ENCODE data around the gene ABCC4.
"Not testable (repeated sequence)": the region's sequence is repeated elsewhere in the genome, so short reads cannot be mapped to it uniquely, and the experiment has no call there.

Gene ABCC4

DNA sequence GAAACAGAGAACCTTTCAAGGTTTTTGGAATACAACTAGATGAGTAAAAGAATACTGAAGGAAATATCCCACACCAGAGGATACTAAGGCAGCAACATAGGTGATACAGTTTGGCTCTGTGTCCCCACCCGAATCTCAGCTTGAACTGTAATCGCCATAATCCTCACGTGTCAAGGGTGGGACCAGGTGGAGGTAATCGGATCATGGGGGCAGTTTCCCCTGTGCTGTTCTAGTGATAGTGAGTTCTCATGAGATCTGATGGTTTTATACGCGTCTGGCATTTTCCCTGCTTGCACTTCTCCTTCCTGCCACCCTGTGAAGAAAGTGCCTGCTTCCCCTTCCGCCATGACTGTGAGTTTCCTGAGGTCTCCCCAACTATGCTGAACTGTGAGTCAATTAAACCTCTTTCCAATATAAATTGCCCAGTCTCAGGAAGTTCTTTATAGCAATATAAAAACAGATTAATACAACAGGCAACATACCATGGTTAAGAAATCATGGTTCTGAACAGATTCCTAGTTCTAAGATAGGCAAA is 97.0 kb downstream of the ABCC4 start:
- DNase-seq (ENCODE audit: insufficient read length, low spot score): no peak
- no peak for FAIRE-seq

DNA sequence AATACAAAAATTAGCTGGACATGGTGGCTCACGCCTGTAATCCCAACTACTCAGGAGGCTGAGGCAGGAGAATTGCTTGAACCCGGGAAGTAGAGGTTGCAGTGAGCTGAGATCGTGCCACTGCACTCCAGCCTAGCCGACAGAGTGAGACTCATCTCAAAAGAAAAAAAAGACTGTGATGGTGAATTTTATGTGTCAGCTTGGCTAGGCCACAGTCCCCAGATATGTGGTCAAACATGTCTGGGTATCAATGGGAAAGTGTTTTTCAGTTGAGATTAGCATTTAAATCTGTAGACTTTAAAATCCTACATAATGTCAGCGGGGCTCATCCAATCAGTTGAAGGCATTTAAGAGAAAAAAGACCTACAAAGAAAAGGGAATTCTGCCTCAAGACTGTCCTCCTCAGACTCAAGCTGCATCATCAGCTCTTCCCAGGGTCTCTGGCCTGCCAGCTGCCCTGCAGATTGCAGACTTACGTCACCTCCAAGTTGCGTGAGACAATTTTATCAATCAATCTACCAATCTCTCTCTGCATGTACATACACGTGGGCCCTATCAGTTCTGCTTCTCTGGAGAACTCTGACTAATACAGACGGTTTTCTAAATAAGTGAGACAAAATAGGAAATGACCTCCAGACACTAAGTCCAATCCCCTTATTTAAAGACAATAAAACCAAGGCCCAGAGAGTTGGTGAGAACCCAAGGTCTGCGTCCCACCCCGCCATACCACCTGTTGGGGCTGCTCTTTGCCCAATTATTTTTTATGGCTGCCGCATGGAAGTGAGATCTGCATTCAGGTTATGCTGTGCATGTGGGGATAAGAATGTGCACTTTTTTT is 99.2 kb downstream of the ABCC4 start:
- FAIRE-seq: no peak
- DNase-seq (ENCODE audit: insufficient read length, low spot score): no peak

DNA sequence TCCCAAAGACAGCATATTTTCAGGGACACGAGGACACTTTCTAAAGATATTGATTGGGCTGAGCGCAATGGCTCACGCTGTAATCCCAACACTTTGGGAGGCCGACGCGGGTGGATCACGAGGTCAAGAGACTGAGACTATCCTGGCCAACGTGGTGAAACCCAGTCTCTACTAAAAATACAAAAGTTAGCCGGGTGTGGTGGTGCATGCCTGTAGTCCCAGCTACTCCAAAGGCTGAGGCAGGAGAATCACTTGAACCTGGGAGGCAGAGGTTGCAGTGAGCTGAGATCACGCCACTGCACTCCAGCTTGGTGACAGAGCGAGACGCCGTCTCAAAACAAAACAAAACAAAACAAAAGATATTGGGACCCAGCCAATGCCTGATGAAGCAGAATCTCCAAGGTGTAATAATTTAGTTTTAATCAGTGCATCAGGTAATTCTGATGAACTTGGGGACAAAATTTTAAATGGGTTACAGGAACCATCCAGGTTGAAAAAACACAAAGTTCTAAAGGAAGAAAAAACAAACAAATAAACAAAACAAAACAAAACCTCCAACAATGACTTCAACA is 100.8 kb downstream of the ABCC4 start:
- not testable (repeated sequence) for FAIRE-seq; DNase-seq (ENCODE audit: insufficient read length, low spot score)

DNA sequence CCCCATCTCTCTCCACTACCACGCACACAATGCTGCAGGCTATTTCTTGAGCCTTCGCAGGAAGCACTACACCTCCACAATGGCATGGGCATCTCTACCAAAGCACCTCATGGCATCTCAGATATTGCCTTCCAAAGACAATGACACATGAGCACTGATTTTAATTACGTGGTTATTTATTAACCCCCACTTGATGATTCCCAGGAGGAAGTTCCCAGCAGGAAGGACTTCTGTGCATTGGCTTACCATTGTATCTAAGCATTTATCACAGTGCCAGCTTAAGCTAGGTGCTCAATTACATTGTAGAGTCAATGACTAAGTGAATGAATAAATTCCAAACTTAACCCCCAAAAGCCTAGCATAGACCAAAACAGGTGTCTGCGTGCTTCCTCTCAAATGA is 101.4 kb downstream of the ABCC4 start:
- FAIRE-seq: no peak
- DNase-seq (ENCODE audit: insufficient read length, low spot score): no peak

DNA sequence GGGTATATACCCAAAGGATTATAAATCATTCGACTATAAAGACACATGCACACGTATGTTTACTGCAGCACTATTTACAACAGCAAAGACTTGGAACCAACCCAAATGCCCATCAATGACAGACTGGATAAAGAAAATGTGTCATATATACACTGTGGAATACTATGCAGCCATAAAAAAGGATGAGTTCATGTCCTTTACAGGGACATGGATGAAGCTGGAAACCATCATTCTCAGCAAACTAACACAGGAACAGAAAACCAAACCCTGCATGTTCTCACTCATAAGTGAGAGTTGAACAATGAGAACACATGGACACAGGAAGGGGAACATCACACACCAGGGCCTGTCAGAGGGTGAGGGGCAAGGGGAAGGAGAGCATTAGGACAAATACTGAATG is 102.6 kb downstream of the ABCC4 start:
- DNase-seq (ENCODE audit: insufficient read length, low spot score); FAIRE-seq: not testable (repeated sequence)

DNA sequence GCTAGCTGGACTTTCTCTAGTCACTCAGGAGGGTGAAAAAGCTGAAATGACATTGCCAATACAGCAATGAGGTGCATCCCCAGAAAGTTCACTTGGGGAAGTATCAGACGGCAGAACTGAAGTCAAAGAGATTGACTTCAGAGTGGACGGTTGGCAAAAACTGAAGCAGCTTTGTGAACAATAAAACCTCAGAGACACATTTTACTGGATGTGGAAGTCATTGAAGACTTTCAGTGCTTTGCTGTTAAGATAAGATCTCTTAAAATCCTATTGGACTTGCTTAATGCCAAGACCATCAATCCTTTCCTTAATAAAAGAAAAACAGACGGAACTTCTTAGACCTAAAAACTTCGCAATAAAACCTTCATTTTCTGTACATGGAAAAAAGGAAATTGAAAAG is 103.7 kb downstream of the ABCC4 start:
- FAIRE-seq (no peak), DNase-seq (ENCODE audit: insufficient read length, low spot score) (no peak)

DNA sequence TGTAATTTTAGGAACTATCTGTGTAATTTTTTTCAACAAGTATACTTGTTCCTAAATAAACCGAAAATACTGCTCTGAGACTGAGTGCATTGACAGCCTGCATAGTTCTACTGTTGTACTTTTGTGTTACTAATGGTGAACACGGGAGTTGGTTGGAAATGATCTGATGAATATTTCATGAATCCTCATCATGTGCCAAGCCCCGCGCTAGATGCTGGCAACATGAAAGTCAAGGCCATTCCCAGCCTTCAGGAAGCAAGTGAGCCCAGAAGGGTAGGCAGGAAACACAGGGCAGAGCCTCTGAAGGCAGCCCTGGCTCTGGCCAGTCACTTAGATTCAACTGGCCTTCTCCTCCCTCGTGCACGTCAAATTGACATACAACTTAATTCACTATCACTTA is 106.1 kb downstream of the ABCC4 start:
- DNase-seq (ENCODE audit: insufficient read length, low spot score) (no peak), FAIRE-seq (no peak)

DNA sequence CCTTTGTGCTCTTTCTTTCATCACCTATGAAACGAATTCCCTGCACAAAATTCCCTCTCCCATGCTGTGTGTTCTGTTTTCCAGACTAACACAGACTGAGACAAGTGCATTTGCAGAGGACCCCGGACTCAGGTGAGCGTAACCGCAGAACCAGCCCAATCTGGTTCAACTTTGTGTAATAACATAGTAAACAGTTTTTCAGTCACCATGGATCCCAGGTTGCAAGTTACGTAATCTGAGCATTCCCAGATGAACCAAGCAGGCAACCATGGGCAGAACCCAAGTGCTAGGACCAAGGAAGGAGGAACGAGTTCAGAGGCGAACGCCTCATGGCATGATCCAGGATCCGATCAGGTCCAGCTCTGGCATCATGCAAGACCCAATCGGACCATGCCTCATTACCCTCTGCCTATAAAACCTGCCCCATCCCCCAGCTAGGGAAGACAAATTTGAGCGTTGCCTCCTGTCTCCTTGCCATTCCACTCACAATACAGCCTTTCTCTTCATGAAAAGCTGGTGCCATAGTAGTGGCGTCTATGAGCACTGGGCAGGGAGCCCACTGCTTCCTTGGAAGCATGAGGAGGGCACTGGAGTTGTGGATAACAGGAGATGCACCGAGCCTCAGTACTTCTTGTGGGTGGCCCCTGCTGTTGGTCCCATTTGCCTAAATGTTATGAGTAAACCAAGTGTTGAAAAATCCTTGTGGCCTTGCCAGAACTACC is 107.6 kb downstream of the ABCC4 start:
- FAIRE-seq: no peak
- no peak for DNase-seq (ENCODE audit: insufficient read length, low spot score)

DNA sequence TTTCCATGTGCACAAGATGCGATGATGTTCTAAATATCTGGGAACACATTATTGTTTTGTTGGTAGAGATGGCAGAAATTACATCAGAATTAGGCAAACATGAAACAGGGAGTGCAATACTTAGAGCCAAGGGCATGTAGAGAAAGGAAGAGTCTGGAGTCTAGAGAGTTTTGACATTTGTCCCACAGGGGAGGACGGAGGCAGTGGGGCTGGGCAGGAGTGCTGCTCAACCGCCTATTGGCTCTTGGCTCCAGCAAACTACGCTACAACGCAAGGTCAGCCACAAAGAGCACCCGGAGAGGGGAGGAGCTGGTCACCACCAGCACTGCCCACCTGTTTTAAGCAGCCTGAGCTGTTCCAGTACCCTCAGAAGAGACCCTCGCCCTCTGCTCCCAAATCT is 108.3 kb downstream of the ABCC4 start:
- DNase-seq (ENCODE audit: insufficient read length, low spot score) (no peak), FAIRE-seq (no peak)

DNA sequence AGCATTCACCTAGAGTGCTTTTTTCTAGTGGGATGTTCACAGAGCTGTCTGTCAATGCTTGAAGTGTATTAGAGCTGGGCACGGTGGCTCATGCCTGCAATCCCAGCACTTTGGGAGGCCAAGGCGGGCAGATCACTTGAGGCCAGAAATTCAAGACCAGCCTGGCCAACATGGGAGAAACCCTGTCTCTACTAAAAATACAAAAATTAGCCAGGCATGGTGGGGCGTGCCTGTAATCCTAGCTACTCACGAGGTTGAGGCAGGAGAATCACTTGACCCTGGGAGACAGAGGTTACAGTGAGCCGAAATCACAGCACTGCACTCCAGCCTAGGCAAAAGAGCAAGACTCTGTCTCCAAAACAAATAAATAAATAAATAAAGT is 108.7 kb downstream of the ABCC4 start:
- not testable (repeated sequence) for FAIRE-seq; DNase-seq (ENCODE audit: insufficient read length, low spot score)

DNA sequence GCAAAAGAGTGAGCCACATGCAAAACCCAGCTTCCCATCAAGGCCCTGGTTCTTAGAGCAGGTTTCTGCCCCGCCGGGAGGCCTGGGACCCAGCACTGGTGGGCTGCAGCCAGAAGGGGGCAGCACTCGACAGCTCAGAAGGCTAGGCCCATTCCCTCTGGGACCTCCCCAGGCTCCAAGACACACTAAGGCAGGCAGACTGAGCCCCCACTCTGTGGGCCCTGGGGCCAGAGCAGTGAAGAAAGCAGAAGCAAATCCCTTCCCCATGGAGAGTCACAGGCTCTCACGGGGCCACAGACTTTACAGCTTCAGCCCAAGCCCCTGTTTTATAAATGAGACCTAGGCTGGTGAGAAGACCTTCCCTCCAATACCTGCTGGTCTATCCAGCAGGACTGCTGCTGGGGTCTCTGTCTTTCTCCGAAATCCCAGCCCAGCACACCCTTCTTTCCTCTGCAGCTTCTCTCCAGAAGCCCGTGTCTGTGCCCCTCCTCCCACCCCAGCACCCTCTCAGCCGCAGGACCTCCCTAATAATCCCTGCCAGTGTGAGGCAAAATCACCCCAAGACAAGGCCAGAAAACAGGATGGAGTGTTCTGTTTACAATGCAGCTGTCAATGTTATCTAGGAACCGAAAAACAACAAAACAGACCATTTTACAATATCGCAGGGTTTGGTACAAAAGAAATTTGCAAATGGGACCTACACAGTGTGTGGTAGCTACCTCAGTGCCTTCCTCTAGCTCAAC is 109.3 kb downstream of the ABCC4 start:
- DNase-seq (ENCODE audit: insufficient read length, low spot score) (peak; percentile 45), FAIRE-seq (no peak)

DNA sequence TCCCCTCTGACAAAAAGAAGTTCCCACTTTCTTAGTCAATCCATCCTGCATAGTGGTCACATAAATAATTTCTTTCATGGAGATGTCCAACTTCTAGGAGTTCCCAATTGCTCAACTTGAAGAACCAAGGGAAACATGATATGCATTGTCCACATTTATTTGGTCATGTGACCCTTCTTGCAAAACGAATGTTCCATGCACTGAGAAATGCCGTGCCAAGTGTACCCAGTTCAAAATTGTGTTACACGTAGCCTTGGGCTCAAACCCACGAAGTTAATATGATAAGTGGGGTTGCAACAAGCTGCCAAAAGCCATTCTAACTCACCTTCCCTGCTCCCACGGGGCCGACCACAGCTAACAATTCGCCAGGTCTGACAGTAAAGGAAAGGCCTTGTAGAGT is 113.1 kb downstream of the ABCC4 start:
- no peak for DNase-seq (ENCODE audit: insufficient read length, low spot score)
- FAIRE-seq: no peak

DNA sequence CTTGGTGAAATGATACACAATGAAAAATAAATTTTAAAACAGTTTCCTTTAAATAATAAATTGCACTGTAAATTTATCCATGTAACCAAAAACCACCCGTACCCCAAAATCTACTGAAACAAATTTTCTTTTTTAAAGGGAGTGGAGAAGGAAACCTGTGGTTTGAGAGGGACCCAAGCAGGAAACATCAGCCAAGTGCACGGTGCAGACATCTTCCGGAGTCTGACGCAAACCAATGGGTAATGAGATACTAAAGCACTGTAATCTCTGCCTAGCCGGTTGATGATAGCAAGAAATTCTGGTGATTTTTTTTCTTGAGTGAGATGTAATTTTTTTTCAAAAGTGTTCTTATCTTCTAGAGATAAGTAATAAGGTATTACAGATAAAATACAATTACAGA is 115.4 kb downstream of the ABCC4 start:
- no peak for FAIRE-seq
- DNase-seq (ENCODE audit: insufficient read length, low spot score): no peak

DNA sequence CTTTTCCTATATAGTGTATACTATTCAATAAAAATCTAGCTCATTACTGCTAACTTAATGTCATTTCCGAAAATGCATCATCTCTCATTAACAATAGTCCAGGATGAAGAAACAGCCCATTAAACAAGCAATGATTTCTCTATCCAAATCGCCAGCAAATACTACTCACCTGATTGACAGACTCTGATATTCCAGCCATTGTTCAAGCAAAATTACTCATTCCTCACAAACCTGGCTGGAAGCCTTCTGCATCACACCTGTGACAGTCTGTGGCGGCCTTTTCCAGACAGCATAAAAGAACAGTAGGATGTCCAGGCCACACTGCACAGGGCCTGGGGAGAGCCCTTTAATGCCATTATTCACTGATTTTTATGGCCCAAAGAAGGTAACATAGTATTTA is 115.9 kb downstream of the ABCC4 start:
- FAIRE-seq: no peak

DNA sequence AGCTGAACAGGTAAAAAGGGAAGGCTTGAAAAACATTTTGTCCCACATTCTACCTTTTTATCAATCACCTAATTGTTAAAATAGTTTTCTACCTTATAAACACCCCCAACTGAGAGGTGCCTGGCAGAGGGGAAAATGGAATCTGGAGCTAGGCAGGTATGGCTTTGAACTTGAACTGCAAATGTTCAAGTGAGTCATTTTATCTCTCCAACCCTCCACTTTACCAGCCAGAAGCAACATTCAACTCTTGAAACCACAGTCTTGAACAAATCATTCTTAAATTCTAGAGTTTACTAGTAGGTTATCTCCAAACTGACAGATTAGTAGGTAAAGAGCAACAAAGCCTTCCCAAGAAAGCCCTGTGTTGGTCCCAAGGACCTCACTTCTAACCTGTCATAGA is 116.9 kb downstream of the ABCC4 start:
- DNase-seq (ENCODE audit: insufficient read length, low spot score) (no peak), FAIRE-seq (no peak)

More for the DNA sequence above, 115.9 kb downstream of the ABCC4 start:
- no peak for DNase-seq (ENCODE audit: insufficient read length, low spot score)

DNA sequence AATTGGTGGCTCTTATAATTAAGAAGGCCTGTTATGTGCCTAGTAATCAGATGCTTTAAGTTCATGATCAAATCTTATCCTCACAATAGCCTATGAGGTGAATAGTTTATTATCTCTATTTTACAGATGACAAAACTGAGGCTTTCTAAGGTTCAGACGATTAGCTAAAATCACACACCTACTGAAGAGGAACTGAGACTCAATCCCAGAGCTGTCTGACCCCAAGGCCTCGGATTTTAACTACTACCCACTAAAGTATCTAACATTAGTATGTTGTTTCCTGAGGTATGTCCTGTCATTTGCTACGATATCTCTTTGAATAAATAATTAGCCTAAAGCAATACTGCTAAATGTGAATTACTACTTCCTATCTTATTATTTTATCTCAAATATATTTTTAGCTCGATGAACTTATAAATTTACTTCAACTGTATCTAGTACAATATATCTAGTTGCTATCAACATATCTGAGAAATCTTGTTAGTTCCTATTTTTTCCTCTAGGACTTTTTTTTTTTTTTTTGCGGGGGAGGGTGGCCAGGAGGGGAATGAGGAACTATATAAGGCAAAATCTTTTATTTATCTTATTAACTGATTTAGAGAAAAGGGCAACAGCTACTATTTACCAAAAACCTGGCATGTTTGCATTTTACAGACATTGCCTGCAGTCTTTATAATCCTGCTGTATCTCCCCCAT is 118.5 kb downstream of the ABCC4 start:
- FAIRE-seq: no peak

DNA sequence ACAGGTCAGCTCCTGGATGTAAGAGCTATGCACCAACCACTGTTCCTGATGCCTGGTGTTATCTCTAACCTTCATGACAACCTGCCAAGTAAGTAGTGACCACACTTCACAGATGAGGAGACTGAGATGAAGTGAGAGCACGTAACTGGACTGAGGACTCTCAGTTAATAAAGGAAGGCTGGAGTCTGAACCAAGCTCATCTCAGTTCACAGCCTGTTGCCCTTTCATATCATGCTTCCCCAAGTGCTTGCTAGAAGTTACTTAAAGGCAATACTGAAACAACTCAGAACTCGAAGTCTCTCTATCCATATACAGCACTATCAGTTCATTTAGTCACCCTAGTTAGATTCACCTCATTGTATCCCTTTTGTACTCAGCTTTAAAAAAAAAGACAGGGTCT is 119.7 kb downstream of the ABCC4 start:
- FAIRE-seq: no peak
- no peak for DNase-seq (ENCODE audit: insufficient read length, low spot score)

More for the DNA sequence above, 118.5 kb downstream of the ABCC4 start:
- no peak for DNase-seq (ENCODE audit: insufficient read length, low spot score)

DNA sequence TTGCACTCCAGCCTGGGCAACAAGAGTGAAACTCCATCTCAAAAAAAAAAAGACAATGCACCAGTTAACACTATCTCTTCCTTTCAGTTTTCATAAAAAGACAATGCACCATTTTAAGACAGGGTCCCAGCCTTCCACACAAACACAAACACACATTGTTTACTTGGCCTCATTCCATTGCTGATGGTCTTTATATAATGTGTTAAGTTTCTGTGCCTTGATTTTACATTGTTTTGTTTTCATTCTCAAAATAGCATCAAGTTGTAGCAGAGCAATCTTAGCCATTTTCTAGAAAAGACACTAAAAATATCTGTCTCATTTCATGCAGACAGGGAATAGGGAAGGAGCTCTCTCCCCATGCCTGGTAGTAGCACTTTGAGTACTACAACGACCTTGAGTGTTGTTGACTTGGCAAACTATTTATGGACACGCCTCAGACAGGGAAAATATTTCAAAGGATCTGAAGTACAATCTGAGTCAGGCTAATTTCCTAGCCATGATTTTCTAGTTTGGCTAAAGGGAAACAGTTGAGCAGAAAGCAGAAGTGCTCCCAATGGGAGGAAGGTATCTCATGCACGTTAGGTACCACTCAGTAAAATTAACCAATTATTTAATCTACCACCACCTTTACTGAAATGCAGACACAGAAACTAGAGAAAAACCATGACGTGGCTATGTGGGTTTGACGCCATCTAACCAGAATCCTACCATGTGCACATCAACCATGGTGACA is 120.6 kb downstream of the ABCC4 start:
- FAIRE-seq: no peak
- no peak for DNase-seq (ENCODE audit: insufficient read length, low spot score)

DNA sequence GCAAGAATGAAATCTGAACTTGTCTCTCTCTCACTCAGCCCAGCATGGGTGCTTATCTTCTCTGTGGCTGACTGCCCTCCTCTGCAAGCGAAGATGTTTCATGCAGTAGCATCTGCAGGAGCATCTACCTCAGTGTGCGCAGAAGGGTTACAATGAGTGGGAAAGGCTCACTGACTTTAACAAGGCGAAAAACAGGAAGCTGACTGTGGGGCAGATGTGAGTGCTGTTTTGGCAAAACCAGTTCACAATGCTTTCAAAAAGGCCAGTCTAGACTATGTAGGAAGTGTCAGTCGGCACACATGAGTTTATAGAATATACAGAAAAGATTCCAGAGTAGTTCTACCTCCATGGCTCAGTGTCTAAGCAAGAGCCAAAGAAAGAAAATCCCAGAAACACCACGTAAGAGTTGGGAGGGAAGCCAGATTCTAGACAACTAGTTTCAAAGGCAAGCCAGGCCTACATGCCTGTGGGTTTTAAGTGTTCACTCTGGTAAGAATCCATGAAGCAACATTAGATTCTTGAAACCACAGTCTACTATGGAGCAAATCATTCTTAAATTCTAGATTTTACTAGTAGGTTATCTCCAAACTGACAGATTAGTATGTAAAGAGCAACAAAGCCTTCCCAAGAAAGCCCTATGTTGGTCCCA is 124.5 kb downstream of the ABCC4 start:
- no peak for FAIRE-seq
- no peak for DNase-seq (ENCODE audit: insufficient read length, low spot score)
